ENCODE data around the gene POLR1E.

Gene POLR1E

GRCh38 chr9:37523916-37524315 is 38.2 kb downstream of the POLR1E start:
- Histone ChIP-seq H3K27me3 (ENCODE audit: insufficient read depth, low read length, poor library complexity, severe bottlenecking) (no peaks in the 10 kb centered on the region), H4K20me1 (ENCODE audit: insufficient read depth, low read length, poor library complexity, severe bottlenecking) (no peaks in the 10 kb centered on the region), H3K4me1 (ENCODE audit: insufficient read depth, low read length, poor library complexity, severe bottlenecking) (no peaks in the 10 kb centered on the region), H3K79me2 (ENCODE audit: insufficient read depth, low read length) (no peaks in the 10 kb centered on the region), H3K4me3 (ENCODE audit: low read length, poor library complexity, severe bottlenecking) (no peak overlapping the region), H3K9ac (ENCODE audit: low read depth, low read length, poor library complexity, severe bottlenecking) (no peak overlapping the region), H2AFZ (ENCODE audit: low read length) (no peak overlapping the region), H3K9me2 (replicated peaks; ENCODE audit: low read depth, low read length) (no peaks in the 10 kb centered on the region), H3K36me3 (ENCODE audit: insufficient read depth, low read length) (peaks cover 54% of the 10 kb centered on the region; the same call in 1 of the 2 replicates), H3F3A (ENCODE audit: low read depth) (no peaks in the 10 kb centered on the region), H3K9me3 (ENCODE audit: insufficient read depth, low read depth, low read length) (no peaks in the 10 kb centered on the region), H3K4me2 (ENCODE audit: low read depth, low read length, poor library complexity, severe bottlenecking) (no peak overlapping the region)
- TF ChIP-seq CTCF (conservative IDR thresholded peaks at IDR 0.05; ENCODE audit: low read length) = no peak

GRCh38 chr9:37528652-37529471 is 43.1 kb downstream of the POLR1E start:
- Histone ChIP-seq H3K9me2 (replicated peaks; ENCODE audit: low read depth, low read length) (no peaks in the 10 kb centered on the region), H3K9me3 (ENCODE audit: insufficient read depth, low read depth, low read length) (no peaks in the 10 kb centered on the region)

GRCh38 chr9:37531699-37532098 is 46.0 kb downstream of the POLR1E start:
- peaks cover 30% of the 10 kb centered on the region; the same call in 1 of the 2 replicates for H3K36me3 ChIP-seq (ENCODE audit: insufficient read depth, low read length)
- TF ChIP-seq EZH2phosphoT487 (IDR thresholded peaks at IDR 0.05; ENCODE audit: borderline replicate concordance) = no peak
- no peak for TF ChIP-seq CTCF (conservative IDR thresholded peaks at IDR 0.05; ENCODE audit: low read length)
- H3K79me2 ChIP-seq (ENCODE audit: insufficient read depth, low read length) = no peaks in the 10 kb centered on the region
- H3K4me2 ChIP-seq (ENCODE audit: low read depth, low read length, poor library complexity, severe bottlenecking) = no peak overlapping the region
- no peaks in the 10 kb centered on the region for H3F3A ChIP-seq (ENCODE audit: low read depth)
- no peaks in the 10 kb centered on the region for H3K4me1 ChIP-seq (ENCODE audit: insufficient read depth, low read length, poor library complexity, severe bottlenecking)
- no peak overlapping the region for H2AFZ ChIP-seq (ENCODE audit: low read length)
- no peaks in the 10 kb centered on the region for H4K20me1 ChIP-seq (ENCODE audit: insufficient read depth, low read length, poor library complexity, severe bottlenecking)
- H3K9ac ChIP-seq (ENCODE audit: low read depth, low read length, poor library complexity, severe bottlenecking) = no peak overlapping the region
- H3K27me3 ChIP-seq (ENCODE audit: insufficient read depth, low read length, poor library complexity, severe bottlenecking) = no peaks in the 10 kb centered on the region
- H3K9me2 ChIP-seq (replicated peaks; ENCODE audit: low read depth, low read length) = no peaks in the 10 kb centered on the region
- H3K9me3 ChIP-seq (ENCODE audit: insufficient read depth, low read depth, low read length) = no peaks in the 10 kb centered on the region
- H3K4me3 ChIP-seq (ENCODE audit: low read length, poor library complexity, severe bottlenecking) = no peak overlapping the region

More at GRCh38 chr9:37528652-37529471, 43.1 kb downstream of the POLR1E start:
- peaks cover 44% of the 10 kb centered on the region; the same call in 1 of the 2 replicates for H3K36me3 ChIP-seq (ENCODE audit: insufficient read depth, low read length)
- no peaks in the 10 kb centered on the region for H4K20me1 ChIP-seq (ENCODE audit: insufficient read depth, low read length, poor library complexity, severe bottlenecking)
- no peak overlapping the region for H3K4me2 ChIP-seq (ENCODE audit: low read depth, low read length, poor library complexity, severe bottlenecking)
- H3F3A ChIP-seq (ENCODE audit: low read depth) = no peaks in the 10 kb centered on the region
- H3K4me1 ChIP-seq (ENCODE audit: insufficient read depth, low read length, poor library complexity, severe bottlenecking) = no peaks in the 10 kb centered on the region
- no peaks in the 10 kb centered on the region for H3K27me3 ChIP-seq (ENCODE audit: insufficient read depth, low read length, poor library complexity, severe bottlenecking)
- H3K9ac ChIP-seq (ENCODE audit: low read depth, low read length, poor library complexity, severe bottlenecking) = no peak overlapping the region
- no peaks in the 10 kb centered on the region for H3K79me2 ChIP-seq (ENCODE audit: insufficient read depth, low read length)
- no peak overlapping the region for H3K4me3 ChIP-seq (ENCODE audit: low read length, poor library complexity, severe bottlenecking)
- no peak for TF ChIP-seq CTCF (conservative IDR thresholded peaks at IDR 0.05; ENCODE audit: low read length)
- TF ChIP-seq EZH2phosphoT487 (IDR thresholded peaks at IDR 0.05; ENCODE audit: borderline replicate concordance) = no peak
- no peak overlapping the region for H2AFZ ChIP-seq (ENCODE audit: low read length)
